ENCODE results near the gene COA3.

The COA3 gene

GRCh38 chr17:42783062-42783790 lies 15.3 kb downstream of the COA3 start:
- TF ChIP-seq CTCF (IDR thresholded peaks at IDR 0.05; ENCODE audit: low read depth, low read length, missing control alignments) = no peak
- H3K4me3 ChIP-seq (replicated peaks; ENCODE audit: low read depth, low read length) = no peak overlapping the region
- DNase-seq (ENCODE audit: extremely low read depth, low read depth) = no peak

- DNase-seq (ENCODE audit: extremely low read depth, low read depth) = no peak
- H3K4me3 ChIP-seq (replicated peaks; ENCODE audit: low read depth, low read length) = peak overlapping the region; percentile 50
- no peak for TF ChIP-seq CTCF (IDR thresholded peaks at IDR 0.05; ENCODE audit: low read depth, low read length, missing control alignments)
Observed at GRCh38 chr17:42782166-42783061, 16.1 kb downstream of the COA3 start.

- DNase-seq (ENCODE audit: extremely low read depth, low read depth) = no peak
- peak overlapping the region; percentile 50 for H3K4me3 ChIP-seq (replicated peaks; ENCODE audit: low read depth, low read length)
- TF ChIP-seq CTCF (IDR thresholded peaks at IDR 0.05; ENCODE audit: low read depth, low read length, missing control alignments) = no peak
Observed at GRCh38 chr17:42781639-42782165, 16.8 kb downstream of the COA3 start.

GRCh38 chr17:42780851-42781638 lies 17.5 kb downstream of the COA3 start:
- H3K4me3 ChIP-seq (replicated peaks; ENCODE audit: low read depth, low read length) = peak overlapping the region; percentile 50
- no peak for TF ChIP-seq CTCF (IDR thresholded peaks at IDR 0.05; ENCODE audit: low read depth, low read length, missing control alignments)
- DNase-seq (ENCODE audit: extremely low read depth, low read depth) = no peak

GRCh38 chr17:42779936-42780850 lies 18.3 kb downstream of the COA3 start, which contains the start of gene WNK4:
Gene WNK4, plus strand, starts transcription at chr17:42780610. Its CDS starts 89 bp downstream, at chr17:42780699.
- no peak for DNase-seq (ENCODE audit: extremely low read depth, low read depth)
- TF ChIP-seq CTCF (IDR thresholded peaks at IDR 0.05; ENCODE audit: low read depth, low read length, missing control alignments) = no peak
- peak within 1 kb of the TSS; percentile 50 for H3K4me3 ChIP-seq (replicated peaks; ENCODE audit: low read depth, low read length)

Measured in HFF-Myc (cell line).